ENCODE measurements around the gene SEC61B.

SEC61B gene
- total RNA-seq: 45.8 to 104 (median 64.8) reads per million in 18 experiments

GRCh38 chr9:99221621-99222415 lies at the start of gene SEC61B, which contains the start of gene ALG2:
TSS of gene SEC61B (plus strand) at chr9:99222282. CDS start at chr9:99222364, 82 bp downstream.
TSS of gene ALG2 (minus strand) at chr9:99221942. CDS start at chr9:99221894, 48 bp downstream.
- peak; percentile 93 to 96 for DNase-seq

- DNase-seq: no peak
These were observed 48.2 kb upstream of the SEC61B start for GRCh38 chr9:99173570-99174504.

GRCh38 chr9:99176527-99177013 lies 45.5 kb upstream of the SEC61B start:
- no peak for DNase-seq

GRCh38 chr9:99177576-99178366 lies 44.3 kb upstream of the SEC61B start:
- no peak for DNase-seq

GRCh38 chr9:99178912-99179872 lies 42.9 kb upstream of the SEC61B start:
- DNase-seq: no peak

GRCh38 chr9:99180199-99180598 lies 41.9 kb upstream of the SEC61B start:
- no peak for DNase-seq

- DNase-seq: no peak
These were observed 41.4 kb upstream of the SEC61B start for GRCh38 chr9:99180662-99181061.

- DNase-seq: no peak
These were observed 40.9 kb upstream of the SEC61B start for GRCh38 chr9:99181206-99181605.

GRCh38 chr9:99181621-99182020 lies 40.5 kb upstream of the SEC61B start:
- DNase-seq: peak; percentile 51 to 75

- peak in 1 of 2 donors; percentile 19 for DNase-seq
These were observed 39.7 kb upstream of the SEC61B start for GRCh38 chr9:99182356-99182755.

- DNase-seq: no peak
These were observed 38.5 kb upstream of the SEC61B start for GRCh38 chr9:99183616-99184015.

GRCh38 chr9:99184110-99184474 lies 38.0 kb upstream of the SEC61B start:
- no peak for DNase-seq

- DNase-seq: peak; percentile 80 to 88
These were observed 37.4 kb upstream of the SEC61B start for GRCh38 chr9:99184475-99185347.

GRCh38 chr9:99185348-99185632 lies 36.8 kb upstream of the SEC61B start:
- no peak for DNase-seq

GRCh38 chr9:99185934-99186333 lies 36.1 kb upstream of the SEC61B start:
- no peak for DNase-seq

GRCh38 chr9:99187311-99187710 lies 34.8 kb upstream of the SEC61B start:
- DNase-seq: peak; percentile 12 to 20

- DNase-seq: no peak
These were observed 32.9 kb upstream of the SEC61B start for GRCh38 chr9:99189186-99189585.

GRCh38 chr9:99189887-99190596 lies 32.0 kb upstream of the SEC61B start:
- no peak for DNase-seq

GRCh38 chr9:99190597-99191283 lies 31.3 kb upstream of the SEC61B start:
- no peak for DNase-seq
